OCI-LY7 (cell line): ENCODE data around the gene ARL8B.

Experiments used
- EZH2phosphoT487 ChIP-seq: fragments of 200-600 bp; sonication (generic); IDR thresholded peaks from 2 replicates; pipeline ENCODE4 v1.6.1; 2018; ENCODE audit warnings: low read depth, borderline replicate concordance, mild to moderate bottlenecking, mixed run types, antibody characterized with exemption, low read length, moderate library complexity, mixed read lengths
- TF ChIP-seq, protein P1 (sequence below): fragments of 200-600 bp; sonication (generic); conservative IDR thresholded peaks from 2 replicates; pipeline ENCODE4 v1.5.1; 2014; ENCODE audit warnings: mild to moderate bottlenecking, antibody characterized with exemption, low read length, moderate library complexity, mixed read lengths

DNA sequence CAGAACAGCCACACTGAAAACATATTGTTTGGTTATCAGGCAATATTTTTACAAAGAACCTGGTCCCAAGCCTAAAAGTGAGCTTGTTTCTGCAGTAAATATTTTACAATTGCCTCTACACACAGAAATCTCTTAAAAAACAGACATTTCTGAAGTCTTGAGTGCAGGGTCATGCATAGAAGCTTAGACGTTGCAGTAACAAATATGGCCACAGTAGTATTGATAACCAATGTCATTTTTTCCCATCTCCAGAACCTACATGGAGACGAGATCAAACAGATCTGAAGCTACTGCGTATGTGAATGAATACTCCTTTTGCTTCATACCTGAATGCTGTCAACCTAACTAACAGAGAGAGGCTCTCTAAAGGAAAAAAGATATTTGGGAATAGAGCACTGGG is 19.6 kb upstream of the ARL8B start:
- no peak for TF ChIP-seq EZH2phosphoT487
- TF ChIP-seq, protein P1, sequence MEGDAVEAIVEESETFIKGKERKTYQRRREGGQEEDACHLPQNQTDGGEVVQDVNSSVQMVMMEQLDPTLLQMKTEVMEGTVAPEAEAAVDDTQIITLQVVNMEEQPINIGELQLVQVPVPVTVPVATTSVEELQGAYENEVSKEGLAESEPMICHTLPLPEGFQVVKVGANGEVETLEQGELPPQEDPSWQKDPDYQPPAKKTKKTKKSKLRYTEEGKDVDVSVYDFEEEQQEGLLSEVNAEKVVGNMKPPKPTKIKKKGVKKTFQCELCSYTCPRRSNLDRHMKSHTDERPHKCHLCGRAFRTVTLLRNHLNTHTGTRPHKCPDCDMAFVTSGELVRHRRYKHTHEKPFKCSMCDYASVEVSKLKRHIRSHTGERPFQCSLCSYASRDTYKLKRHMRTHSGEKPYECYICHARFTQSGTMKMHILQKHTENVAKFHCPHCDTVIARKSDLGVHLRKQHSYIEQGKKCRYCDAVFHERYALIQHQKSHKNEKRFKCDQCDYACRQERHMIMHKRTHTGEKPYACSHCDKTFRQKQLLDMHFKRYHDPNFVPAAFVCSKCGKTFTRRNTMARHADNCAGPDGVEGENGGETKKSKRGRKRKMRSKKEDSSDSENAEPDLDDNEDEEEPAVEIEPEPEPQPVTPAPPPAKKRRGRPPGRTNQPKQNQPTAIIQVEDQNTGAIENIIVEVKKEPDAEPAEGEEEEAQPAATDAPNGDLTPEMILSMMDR, result no peak
